ENCODE data around the gene ENPP4. TPM values are rescaled to one million over a fixed set of nuclear protein-coding genes. Genes with fewer than 3 reads are reported as not detected.
"Not testable (repeated sequence)": the region's sequence is repeated elsewhere in the genome, so short reads cannot be mapped to it uniquely, and the experiment has no call there.

ENPP4 gene
- total RNA-seq, 1 experiment from 2014 or later: 0.34 TPM

- TF ChIP-seq EZH2 (IDR thresholded peaks at IDR 0.05; ENCODE audit: borderline replicate concordance, low read depth, low read length, poor library complexity, severe bottlenecking) (no peak), CTCF (conservative IDR thresholded peaks at IDR 0.05; ENCODE audit: low read depth, low read length) (no peak)
- H3K4me3 ChIP-seq (ENCODE audit: low read depth, low read length, poor library complexity, severe bottlenecking): no peak overlapping the region
- H3K9me3 ChIP-seq (ENCODE audit: low read depth, low read length, poor library complexity, severe bottlenecking): no peaks in the 10 kb centered on the region
- no peak for DNase-seq (ENCODE audit: low spot score)
- ChIA-PET CTCF (no interaction called here), POLR2A (ENCODE audit: low non-redundant PET) (no interaction called here)
- no peaks in the 10 kb centered on the region for H3K36me3 ChIP-seq (ENCODE audit: insufficient read depth, low read length, poor library complexity, severe bottlenecking)
- H3K4me1 ChIP-seq (ENCODE audit: insufficient read depth, low read length, poor library complexity, severe bottlenecking): no peaks in the 10 kb centered on the region
- no TSS peak for BruUV-seq (replicated peaks)
- peaks cover 50% of the 10 kb centered on the region for H3K27me3 ChIP-seq (replicated peaks; ENCODE audit: insufficient read depth, low read depth, low read length, poor library complexity)
- intact Hi-C loops (cut with micrococcal nuclease; ENCODE audit: unreplicated experiment): no loop called here
- no peak overlapping the region for H3K27ac ChIP-seq (ENCODE audit: low read depth, low read length, poor library complexity, severe bottlenecking)
Measured at GRCh38 chr6:46128476-46128875, 1.3 kb upstream of the ENPP4 start.

GRCh38 chr6:46129291-46129628 lies 529 bp upstream of the ENPP4 start:
- ChIA-PET POLR2A (ENCODE audit: low non-redundant PET) (interaction anchor here (0.7 kb wide), 1 partner anchor 131 kb away, joined by 7 read pairs; no protein-coding TSS in a partner anchor), CTCF (no interaction called here)
- DNase-seq (ENCODE audit: low spot score): no peak
- intact Hi-C loops (cut with micrococcal nuclease; ENCODE audit: unreplicated experiment): no loop called here
- TF ChIP-seq EZH2 (IDR thresholded peaks at IDR 0.05; ENCODE audit: borderline replicate concordance, low read depth, low read length, poor library complexity, severe bottlenecking) (no peak), CTCF (conservative IDR thresholded peaks at IDR 0.05; ENCODE audit: low read depth, low read length) (no peak)
- no peak overlapping the region for H3K27ac ChIP-seq (ENCODE audit: low read depth, low read length, poor library complexity, severe bottlenecking)
- no TSS peak for BruUV-seq (replicated peaks)
- H3K36me3 ChIP-seq (ENCODE audit: insufficient read depth, low read length, poor library complexity, severe bottlenecking): no peaks in the 10 kb centered on the region
- H3K4me1 ChIP-seq (ENCODE audit: insufficient read depth, low read length, poor library complexity, severe bottlenecking): no peaks in the 10 kb centered on the region
- no peaks in the 10 kb centered on the region for H3K9me3 ChIP-seq (ENCODE audit: low read depth, low read length, poor library complexity, severe bottlenecking)
- H3K27me3 ChIP-seq (replicated peaks; ENCODE audit: insufficient read depth, low read depth, low read length, poor library complexity): peaks cover 54% of the 10 kb centered on the region
- peak overlapping the region; percentile 45 for H3K4me3 ChIP-seq (ENCODE audit: low read depth, low read length, poor library complexity, severe bottlenecking)

- CTCF ChIA-PET: no interaction called here
- Histone ChIP-seq H3K4me3 (ENCODE audit: low read depth, low read length, poor library complexity, severe bottlenecking) (no peak overlapping the region), H3K27me3 (replicated peaks; ENCODE audit: insufficient read depth, low read depth, low read length, poor library complexity) (peaks cover 68% of the 10 kb centered on the region), H3K36me3 (ENCODE audit: insufficient read depth, low read length, poor library complexity, severe bottlenecking) (no peaks in the 10 kb centered on the region), H3K27ac (ENCODE audit: low read depth, low read length, poor library complexity, severe bottlenecking) (no peak overlapping the region), H3K4me1 (ENCODE audit: insufficient read depth, low read length, poor library complexity, severe bottlenecking) (no peaks in the 10 kb centered on the region), H3K9me3 (ENCODE audit: low read depth, low read length, poor library complexity, severe bottlenecking) (no peaks in the 10 kb centered on the region)
- intact Hi-C loops (cut with micrococcal nuclease; ENCODE audit: unreplicated experiment): no loop called here
- POLR2A ChIA-PET (ENCODE audit: low non-redundant PET): no interaction called here
- BruUV-seq (replicated peaks): no TSS peak
- TF ChIP-seq EZH2 (IDR thresholded peaks at IDR 0.05; ENCODE audit: borderline replicate concordance, low read depth, low read length, poor library complexity, severe bottlenecking) (no peak), CTCF (conservative IDR thresholded peaks at IDR 0.05; ENCODE audit: low read depth, low read length) (no peak)
- no peak for DNase-seq (ENCODE audit: low spot score)
Measured at GRCh38 chr6:46130666-46131065, 877 bp downstream of the ENPP4 start.

- POLR2A ChIA-PET (ENCODE audit: low non-redundant PET); BruUV-seq (replicated peaks); DNase-seq (ENCODE audit: low spot score); H3K36me3 ChIP-seq (ENCODE audit: insufficient read depth, low read length, poor library complexity, severe bottlenecking); H3K27ac ChIP-seq (ENCODE audit: low read depth, low read length, poor library complexity, severe bottlenecking); H3K4me1 ChIP-seq (ENCODE audit: insufficient read depth, low read length, poor library complexity, severe bottlenecking); CTCF ChIA-PET; H3K4me3 ChIP-seq (ENCODE audit: low read depth, low read length, poor library complexity, severe bottlenecking); H3K9me3 ChIP-seq (ENCODE audit: low read depth, low read length, poor library complexity, severe bottlenecking); intact Hi-C loops (cut with micrococcal nuclease; ENCODE audit: unreplicated experiment): not testable (repeated sequence)
- peaks cover 67% of the 10 kb centered on the region for H3K27me3 ChIP-seq (replicated peaks; ENCODE audit: insufficient read depth, low read depth, low read length, poor library complexity)
Measured at GRCh38 chr6:46131291-46131690, 1.5 kb downstream of the ENPP4 start.

Measured in A673 (cell line).